OCI-LY7 (cell line): Measurements from ENCODE around the gene WDR17. TPM values are rescaled to one million over a fixed set of nuclear protein-coding genes. Genes with fewer than 3 reads are reported as not detected.

ENCODE experiments used
- BruUV-seq: library from RNA; stranded (reverse); fragments of 400-500 nt; replicated peaks from 2 replicates; lab custom pipeline; 2021; lab: Mats Ljungman, UMichigan
- CTCF ChIA-PET: fragments of 300-600 bp; sonication (Branson Sonifier 250); formaldehyde crosslinking; loops from one replicate; lab custom pipeline; 2022; ENCODE audit warnings: antibody characterized with exemption; ENCODE audit not compliant: unreplicated experiment; lab: Charles Lee
- POLR2A ChIA-PET: fragments of 300-600 bp; sonication (Branson Sonifier 250); formaldehyde crosslinking; loops from one replicate; lab custom pipeline; 2022; ENCODE audit warnings: antibody characterized with exemption; lab: Charles Lee
- DNase-seq: peaks from one replicate; pipeline ENCODE4 v3.0.0-alpha.2; 2015; ENCODE audit warnings: low spot score
- H2AFZ ChIP-seq: fragments of 200-600 bp; sonication (generic), shearing (Covaris generic); 2 replicates; pipeline ENCODE4 v1.6.1; 2014; ENCODE audit warnings: mild to moderate bottlenecking, antibody characterized with exemption, low read length, moderate library complexity
- H3K27ac ChIP-seq: fragments of 200-600 bp; sonication (generic); 2 replicates; pipeline ENCODE4 v1.5.1; 2014; ENCODE audit warnings: mixed run types, low read depth, mild to moderate bottlenecking, moderate library complexity, low read length, inconsistent platforms; ENCODE audit not compliant: poor library complexity, severe bottlenecking
- H3K36me3 ChIP-seq: fragments of 200-600 bp; sonication (generic); 2 replicates; pipeline ENCODE4 v1.6.1; 2014; ENCODE audit warnings: mild to moderate bottlenecking, antibody characterized with exemption, low read length, moderate library complexity, mixed read lengths; ENCODE audit not compliant: insufficient read depth
- H3K4me1 ChIP-seq: fragments of 200-600 bp; sonication (generic); 2 replicates; pipeline ENCODE4 v1.5.1; 2014; ENCODE audit warnings: mild to moderate bottlenecking, low read length; ENCODE audit not compliant: insufficient read depth, poor library complexity, severe bottlenecking
- H3K4me2 ChIP-seq: fragments of 200-600 bp; sonication (generic); 2 replicates; pipeline ENCODE4 v1.6.1; 2014; ENCODE audit warnings: mild to moderate bottlenecking, low read length
- H3K4me3 ChIP-seq: fragments of 200-600 bp; sonication (generic); 2 replicates; pipeline ENCODE4 v1.5.1; 2014; ENCODE audit warnings: mild to moderate bottlenecking, low read depth, low read length; ENCODE audit not compliant: poor library complexity, severe bottlenecking
- H3K79me2 ChIP-seq: fragments of 200-600 bp; sonication (generic); 2 replicates; pipeline ENCODE4 v1.6.1; 2016; ENCODE audit warnings: low read depth, mild to moderate bottlenecking, low read length, moderate library complexity, mixed read lengths; ENCODE audit not compliant: insufficient read depth
- H3K9me2 ChIP-seq: fragments of 200-600 bp; sonication (generic); 2 replicates; pipeline ENCODE4 v1.6.1; 2016; ENCODE audit warnings: mild to moderate bottlenecking, low read length, mixed read lengths; ENCODE audit not compliant: insufficient read depth
- H3K9me3 ChIP-seq: fragments of 200-600 bp; sonication (generic); 2 replicates; pipeline ENCODE4 v1.6.1; 2014; ENCODE audit warnings: mild to moderate bottlenecking, mixed run types, low read length, mixed read lengths
- H4K20me1 ChIP-seq: fragments of 200-600 bp; sonication (generic); 2 replicates; pipeline ENCODE4 v1.6.1; 2014; ENCODE audit warnings: mild to moderate bottlenecking, antibody characterized with exemption, low read length, moderate library complexity, mixed read lengths; ENCODE audit not compliant: insufficient read depth
- CTCF ChIP-seq: fragments of 200-600 bp; sonication (generic); conservative IDR thresholded peaks from 2 replicates; pipeline ENCODE4 v1.5.1; 2014; ENCODE audit warnings: mild to moderate bottlenecking, antibody characterized with exemption, low read length, moderate library complexity, mixed read lengths
- EZH2phosphoT487 ChIP-seq: fragments of 200-600 bp; sonication (generic); IDR thresholded peaks from 2 replicates; pipeline ENCODE4 v1.6.1; 2018; ENCODE audit warnings: low read depth, borderline replicate concordance, mild to moderate bottlenecking, mixed run types, antibody characterized with exemption, low read length, moderate library complexity, mixed read lengths
- intact Hi-C: fragments of 100-400 bp; cut with micrococcal nuclease; formaldehyde crosslinking; loops from one replicate; pipeline ENCODE4 v1.10.0; 2022; ENCODE audit not compliant: unreplicated experiment
- total RNA-seq, 2 experiments: library from RNA; depleted of rRNA in 1 of 2; stranded (reverse); fragments of >200 nt in 1 of 2; shearing (Covaris generic) in 1 of 2; gene quantifications; 2 replicates each; pipeline ENCODE4 v1.2.3, GENCODE V29; 2014 to 2022

WDR17 gene
- total RNA-seq, 2 experiments from 2014 or later: 0.63 to 3.8 TPM

GRCh38 chr4:176185051-176185450, 119.4 kb downstream of the WDR17 start:
- ChIA-PET CTCF (no interaction called here), POLR2A (no interaction called here)
- Histone ChIP-seq H3K4me2 (no peak overlapping the region), H3K79me2 (no peaks in the 10 kb centered on the region), H2AFZ (no peak overlapping the region), H3K36me3 (no peaks in the 10 kb centered on the region), H3K27ac (no peak overlapping the region), H3K9me3 (no peaks in the 10 kb centered on the region), H3K9me2 (no peaks in the 10 kb centered on the region), H3K4me3 (no peak overlapping the region), H4K20me1 (no peaks in the 10 kb centered on the region), H3K4me1 (no peaks in the 10 kb centered on the region)
- no TSS peak for BruUV-seq
- TF ChIP-seq CTCF (no peak), EZH2phosphoT487 (no peak)
- intact Hi-C loops: no loop called here
- DNase-seq: no peak

- H3K4me3 ChIP-seq: no peak overlapping the region
- BruUV-seq: no TSS peak
- H2AFZ ChIP-seq: no peak overlapping the region
- no peak for TF ChIP-seq CTCF
- TF ChIP-seq EZH2phosphoT487: no peak
- H4K20me1 ChIP-seq: no peaks in the 10 kb centered on the region
- intact Hi-C loops: no loop called here
- no peak overlapping the region for H3K27ac ChIP-seq
- no peaks in the 10 kb centered on the region for H3K4me1 ChIP-seq
- no peak for DNase-seq
- no peak overlapping the region for H3K4me2 ChIP-seq
- H3K9me3 ChIP-seq: no peaks in the 10 kb centered on the region
- H3K9me2 ChIP-seq: no peaks in the 10 kb centered on the region
- ChIA-PET CTCF (no interaction called here), POLR2A (no interaction called here)
- H3K36me3 ChIP-seq: no peaks in the 10 kb centered on the region
- H3K79me2 ChIP-seq: no peaks in the 10 kb centered on the region
Measured at GRCh38 chr4:176186067-176186466, 120.4 kb downstream of the WDR17 start.

- Histone ChIP-seq H3K79me2 (no peaks in the 10 kb centered on the region), H3K4me3 (no peak overlapping the region), H3K4me2 (no peak overlapping the region), H4K20me1 (no peaks in the 10 kb centered on the region), H3K4me1 (no peaks in the 10 kb centered on the region), H3K9me2 (no peaks in the 10 kb centered on the region), H2AFZ (no peak overlapping the region), H3K9me3 (no peaks in the 10 kb centered on the region), H3K36me3 (no peaks in the 10 kb centered on the region), H3K27ac (no peak overlapping the region)
- POLR2A ChIA-PET: interaction anchor here (0.7 kb wide), 1 partner anchor 472 kb away, joined by 4 read pairs; no protein-coding TSS in a partner anchor
- CTCF ChIA-PET: no interaction called here
- no TSS peak for BruUV-seq
- TF ChIP-seq CTCF (no peak), EZH2phosphoT487 (no peak)
- intact Hi-C loops: no loop called here
- DNase-seq: no peak
Measured at GRCh38 chr4:176186671-176187395, 121.2 kb downstream of the WDR17 start.
